Stomach (tissue), 9 donors: ENCODE measurements around the gene RALY. TPM values are rescaled to one million over a fixed set of nuclear protein-coding genes. Genes with fewer than 3 reads are reported as not detected.
A peak's percentile ranks its signal among the peaks of the same experiment; 100 is the strongest.

Experiments
- DNase-seq, 2 donors: peaks; one replicate each; pipeline versions ENCODE4 v3.0.0 to v3.0.0-alpha.2; 2013 to 2019
- H3K27ac ChIP-seq, 5 donors: fragments of 200-600 bp in 4 of 5; sonication (generic) in 4 of 5; one replicate each; pipeline ENCODE4 v1.5.1; 2013 to 2019; ENCODE audit warnings: mild to moderate bottlenecking in 1 of 5, moderate library complexity in 1 of 5
- H3K27me3 ChIP-seq, 3 donors: fragments of 200-600 bp; sonication (generic); one replicate each; pipeline ENCODE4 v1.5.1; 2017 to 2019; ENCODE audit warnings: mixed run types in 1 of 3
- H3K36me3 ChIP-seq, 4 donors: fragments of 200-600 bp; sonication (generic); 1 replicate in 3 of 4; 2 replicates in 1 of 4; pipeline ENCODE4 v1.5.1; 2016 to 2019
- H3K4me1 ChIP-seq, 4 donors: fragments of 200-600 bp; sonication (generic); one replicate each; pipeline ENCODE4 v1.5.1; 2016 to 2019
- H3K4me3 ChIP-seq, 4 donors: fragments of 200-600 bp; sonication (generic) in 3 of 4; one replicate each; pipeline ENCODE4 v1.5.1; 2016 to 2019; ENCODE audit warnings: mild to moderate bottlenecking in 1 of 4
- H3K9me3 ChIP-seq, 4 donors: fragments of 200-600 bp; sonication (generic); one replicate each; pipeline ENCODE4 v1.5.1; 2016 to 2019
- CTCF ChIP-seq, 7 experiments: fragments of 450-650 bp in 4 of 7; fragments of 200-600 bp in 3 of 7; sonication (generic) in 3 of 7; IDR thresholded peaks; one replicate each; pipeline ENCODE4 v1.5.1; 2016 to 2019; ENCODE audit warnings: antibody characterized with exemption in 7 of 7, control low read depth in 2 of 7, mild to moderate bottlenecking in 1 of 7
- EP300 ChIP-seq: sonication (generic); formaldehyde crosslinking; IDR thresholded peaks from one replicate; pipeline ENCODE4 v1.6.1; 2017; ENCODE audit warnings: antibody characterized with exemption
- POLR2A ChIP-seq, 4 donors: fragments of 450-650 bp; IDR thresholded peaks; one replicate each; pipeline ENCODE4 v1.6.1; 2016; ENCODE audit warnings: antibody characterized with exemption in 4 of 4, control low read depth in 2 of 4, mild to moderate bottlenecking in 1 of 4, moderate library complexity in 1 of 4
- POLR2AphosphoS5 ChIP-seq, 3 donors: sonication (generic); formaldehyde crosslinking; IDR thresholded peaks; one replicate each; pipeline ENCODE4 v1.6.1; 2016; ENCODE audit warnings: antibody characterized with exemption in 3 of 3
- whole genome bisulfite sequencing, 5 donors: extraction: QIAGEN DNeasy Blood & Tissue Kit in 3 of 5; methylation state at CpG; one replicate each; pipeline versions ENCODE4 v1.1.5 to v1.1.7; 2013 to 2018; 5-methylcytosine and 5-hydroxymethylcytosine counted together
- intact Hi-C: fragments of 100-400 bp; cut with DNase I; formaldehyde crosslinking; loops from one replicate; pipeline ENCODE4 v1.15.1; 2023; ENCODE audit warnings: low total_unique reads
- polyA plus RNA-seq, 3 donors: library from polyadenylated mRNA; stranded (reverse); fragments of 200-250 nt; gene quantifications; one replicate each; pipeline ENCODE4 v1.2.3, GENCODE V29; 2013
- total RNA-seq, 5 donors: library from RNA; depleted of rRNA; stranded (reverse); fragments of >200 nt; gene quantifications; one replicate each; pipeline versions ENCODE4 v1.1.0 to v1.2.3, GENCODE V29; 2014 to 2016
- donor health status: healthy with polysubstance abuse.
- donor health status: Bipolar disorder and iron deficiency.
- donor health status: healthy.

Gene RALY
- total and polyA plus RNA-seq, 8 donors: 21.6 to 389 (median 97.7) TPM

- Histone ChIP-seq H3K27me3 (no peaks in the 10 kb centered on the region), H3K4me3 (peak within 1 kb of the TSS; percentile 79 to 98 (median 96)), H3K4me1 (peaks cover 35 to 49% (median 43%) of the 10 kb centered on the region in 4 donors), H3K36me3 (peaks cover 0 to 14% (median 12%) of the 10 kb centered on the region in 4 donors), H3K9me3 (no peaks in the 10 kb centered on the region), H3K27ac (peak within 1 kb of the TSS; percentile 95 to 100 (median 98))
- peak; percentile 98 to 100 for DNase-seq
- intact Hi-C loops: no loop called here
- no peak for TF ChIP-seq EP300
- TF ChIP-seq POLR2AphosphoS5 (IDR thresholded peaks at IDR 0.05): peak; percentile 92 to 99 (median 97)
- TF ChIP-seq CTCF (IDR thresholded peaks at IDR 0.05): peak in 1 of 7 experiments; percentile 15
- TF ChIP-seq POLR2A (IDR thresholded peaks at IDR 0.05): peak in 2 of 4 donors; percentile 91 to 96
- WGBS, 5 donors: 0% methylated on average over 47 to 81 of the region's 81 CpGs
These were observed 118.2 kb downstream of the RALY start, which contains the start of gene EIF2S2 for GRCh38 chr20:34111702-34112599. TSS of gene EIF2S2 (minus strand) at chr20:34112243. CDS start at chr20:34112110, 133 bp downstream.

- TF ChIP-seq EP300: no peak
- no peak for TF ChIP-seq POLR2A (IDR thresholded peaks at IDR 0.05)
- TF ChIP-seq POLR2AphosphoS5 (IDR thresholded peaks at IDR 0.05): no peak
- TF ChIP-seq CTCF (IDR thresholded peaks at IDR 0.05): no peak
- H3K36me3 ChIP-seq: peaks cover 0 to 12% (median 11%) of the 10 kb centered on the region in 4 donors
- intact Hi-C loops: no loop called here
- no peaks in the 10 kb centered on the region for H3K9me3 ChIP-seq
- peaks cover 30 to 42% (median 38%) of the 10 kb centered on the region in 4 donors for H3K4me1 ChIP-seq
- peak; percentile 32 to 67 for DNase-seq
- H3K4me3 ChIP-seq: peak overlapping the region; percentile 79 to 98 (median 96)
- WGBS, 5 donors: 0 to 1% (median 0%) methylated on average over 18 of the region's 18 CpGs
- H3K27me3 ChIP-seq: no peaks in the 10 kb centered on the region
- H3K27ac ChIP-seq: peak overlapping the region; percentile 87 to 100 (median 98)
These were observed 118.9 kb downstream of the RALY start for GRCh38 chr20:34112600-34113101.

GRCh38 chr20:34114809-34115208, 121.1 kb downstream of the RALY start:
- Histone ChIP-seq H3K27ac (no peak overlapping the region), H3K4me3 (no peak overlapping the region), H3K27me3 (no peaks in the 10 kb centered on the region), H3K36me3 (peaks cover 0 to under 1% (median 0%) of the 10 kb centered on the region in 4 donors), H3K4me1 (peaks cover 9 to 20% (median 16%) of the 10 kb centered on the region in 4 donors), H3K9me3 (no peaks in the 10 kb centered on the region)
- no peak for DNase-seq
- 78 to 92% (median 85%) methylated on average over 4 of the region's 4 CpGs for WGBS, 5 donors
- no peak for TF ChIP-seq CTCF (IDR thresholded peaks at IDR 0.05)
- TF ChIP-seq POLR2A (IDR thresholded peaks at IDR 0.05): no peak
- no peak for TF ChIP-seq POLR2AphosphoS5 (IDR thresholded peaks at IDR 0.05)
- TF ChIP-seq EP300: no peak
- intact Hi-C loops: no loop called here

GRCh38 chr20:34115232-34115631, 121.5 kb downstream of the RALY start:
- no peak for DNase-seq
- Histone ChIP-seq H3K27ac (no peak overlapping the region), H3K4me3 (no peak overlapping the region), H3K9me3 (no peaks in the 10 kb centered on the region), H3K27me3 (no peaks in the 10 kb centered on the region), H3K36me3 (no peaks in the 10 kb centered on the region), H3K4me1 (peaks cover 4 to 16% (median 12%) of the 10 kb centered on the region in 4 donors)
- TF ChIP-seq POLR2A (IDR thresholded peaks at IDR 0.05) (no peak), POLR2AphosphoS5 (IDR thresholded peaks at IDR 0.05) (no peak), CTCF (IDR thresholded peaks at IDR 0.05) (no peak), EP300 (no peak)
- intact Hi-C loops: no loop called here
